ENCODE data around the gene CCDC175.

DNA sequence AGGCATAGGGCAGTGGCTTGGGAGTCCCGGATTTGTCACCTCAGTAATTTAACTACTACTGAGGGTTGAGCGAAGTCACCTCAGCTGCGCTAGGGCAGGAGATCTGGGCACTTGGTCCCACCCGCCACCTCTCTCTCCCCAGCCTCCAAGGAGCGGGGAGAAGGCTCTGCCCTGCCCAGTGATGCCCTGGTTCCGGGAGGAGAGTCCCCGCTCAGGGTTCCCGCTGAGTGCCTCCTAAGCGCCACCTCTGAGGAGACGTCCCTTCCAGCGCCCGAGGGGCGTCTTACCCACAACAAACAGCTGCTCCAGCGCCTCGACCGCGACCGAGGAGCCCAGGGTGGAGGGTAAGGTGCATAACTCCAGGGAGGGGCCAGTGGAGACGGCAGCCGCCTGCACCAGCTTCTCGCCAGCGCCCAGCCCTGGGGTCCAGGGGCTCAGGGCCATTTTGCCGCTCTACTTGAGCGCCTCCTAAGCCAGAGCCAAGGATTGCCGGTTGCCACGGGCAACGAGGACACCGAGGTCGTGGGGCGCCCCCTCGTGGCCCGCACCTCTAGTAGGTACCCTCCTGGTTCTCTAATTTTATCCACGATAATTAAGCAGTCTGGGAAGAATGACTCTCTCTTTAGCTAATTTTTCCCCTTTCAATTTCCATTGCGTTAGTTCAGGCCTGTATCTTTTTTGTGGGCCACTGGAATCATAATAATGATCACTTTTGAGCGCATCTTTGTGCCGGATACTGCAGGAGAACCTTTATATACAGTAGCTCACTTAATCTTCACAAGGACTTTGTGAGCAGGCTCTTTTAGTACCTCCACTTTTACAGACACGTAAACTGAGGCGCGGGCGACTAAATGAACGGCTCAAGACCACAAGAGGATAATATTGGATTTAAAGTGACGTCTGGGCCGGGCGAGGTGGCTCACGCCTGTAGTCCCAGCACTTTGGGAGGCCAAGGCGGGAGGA, at the start of gene CCDC175:
- no peak for TF ChIP-seq EZH2 (IDR thresholded peaks at IDR 0.05)
- TF ChIP-seq POLR2AphosphoS5 (IDR thresholded peaks at IDR 0.05; ENCODE audit: borderline replicate concordance, low read depth, low read length), result no peak
- TF ChIP-seq FOXP2 (optimal IDR thresholded peaks at IDR 0.05; ENCODE audit: control extremely low read depth, extremely low read length, insufficient read depth), result no peak
